ENCODE data around the gene PNMA8C.
"Not testable (repeated sequence)": the region's sequence is repeated elsewhere in the genome, so short reads cannot be mapped to it uniquely, and the experiment has no call there.

PNMA8C gene

DNA sequence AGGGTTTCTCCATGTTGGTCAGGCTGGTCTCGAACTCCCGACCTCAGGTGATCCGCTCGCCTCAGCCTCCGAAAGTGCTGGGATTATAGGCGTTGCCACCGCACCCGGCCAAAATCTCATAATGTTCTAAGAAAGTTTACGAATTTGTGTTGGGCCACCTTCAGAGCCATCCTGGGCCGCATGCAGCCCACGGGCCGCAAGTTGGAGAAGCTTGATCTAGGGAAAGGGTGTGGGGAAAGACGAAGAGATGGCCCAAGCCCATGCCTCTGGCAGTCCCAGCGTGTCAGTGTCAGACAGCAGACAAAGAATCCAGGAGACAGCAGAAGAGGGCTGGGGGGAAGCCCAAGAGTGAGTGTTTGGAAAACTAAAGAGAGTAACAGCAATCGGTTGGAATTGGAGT, 17.3 kb upstream of the PNMA8C start:
- DNase-seq = no peak

DNA sequence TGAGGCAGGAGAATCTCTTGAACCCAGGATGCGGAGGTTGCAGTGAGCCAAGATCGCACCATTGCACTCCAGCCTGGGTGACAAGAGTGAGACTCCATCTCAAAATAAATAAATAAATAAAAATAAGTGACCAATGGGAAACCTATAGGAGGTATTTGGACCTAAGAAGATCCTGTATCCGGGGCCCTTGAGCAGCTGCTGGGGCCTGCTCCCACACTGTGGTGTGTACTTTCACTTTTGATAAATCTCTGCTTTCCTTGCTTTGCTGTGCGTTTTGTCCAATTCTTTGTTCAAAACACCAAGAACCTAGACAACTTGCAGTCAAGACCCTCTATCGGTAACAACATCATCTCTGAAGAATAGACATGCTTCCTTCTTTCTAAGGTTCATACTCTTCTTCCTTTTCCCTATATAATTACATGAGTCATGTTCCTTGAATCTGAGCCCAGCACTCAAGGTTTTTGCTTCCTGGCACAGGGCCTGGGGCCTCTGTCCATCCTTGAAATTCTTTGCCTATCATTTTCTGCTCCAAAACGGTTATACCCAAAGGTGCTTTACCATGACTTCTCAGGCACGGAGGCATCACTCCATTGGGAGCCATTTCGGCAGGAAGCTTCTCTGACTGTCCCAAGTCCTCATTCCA, 14.2 kb upstream of the PNMA8C start:
- DNase-seq = no peak

DNA sequence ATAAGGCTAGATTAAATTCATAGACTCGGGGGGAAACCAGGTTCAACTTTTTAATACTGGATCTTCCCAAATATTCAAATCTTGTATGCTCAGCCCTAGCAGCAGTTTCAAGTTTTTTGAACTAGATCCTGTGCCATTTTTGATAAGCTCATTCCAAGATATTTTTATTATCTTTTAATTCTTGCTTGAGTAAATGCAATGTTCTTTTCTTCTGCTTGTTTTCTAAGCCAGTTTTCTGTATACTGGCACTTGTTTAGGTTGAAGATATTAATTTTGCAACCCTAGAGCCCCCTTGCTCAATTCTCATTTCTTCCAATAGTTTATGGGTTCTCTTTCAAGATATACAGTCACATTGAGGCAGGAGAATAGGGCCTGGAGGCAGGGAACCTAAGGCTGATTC, 13.1 kb upstream of the PNMA8C start:
- DNase-seq = no peak

DNA sequence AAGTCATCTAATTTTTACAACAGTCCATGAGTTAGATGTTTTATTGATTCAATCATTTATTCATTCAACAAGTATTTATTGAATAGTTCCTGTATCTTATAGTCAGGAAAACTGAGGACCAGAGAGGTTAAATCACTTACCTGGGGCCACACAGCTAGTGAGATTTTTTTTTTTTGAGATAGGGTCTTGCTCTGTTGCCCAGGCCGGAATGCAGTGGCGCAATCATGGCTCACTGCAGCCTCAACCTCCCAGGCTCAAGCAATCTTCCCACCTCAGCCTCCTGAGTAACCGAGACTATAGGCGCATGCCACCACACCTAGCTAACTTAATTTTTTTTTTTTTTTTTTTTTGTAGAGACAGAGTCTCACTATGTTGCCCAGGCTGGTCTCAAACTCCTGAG, 7.0 kb upstream of the PNMA8C start:
- not testable (repeated sequence) for DNase-seq

DNA sequence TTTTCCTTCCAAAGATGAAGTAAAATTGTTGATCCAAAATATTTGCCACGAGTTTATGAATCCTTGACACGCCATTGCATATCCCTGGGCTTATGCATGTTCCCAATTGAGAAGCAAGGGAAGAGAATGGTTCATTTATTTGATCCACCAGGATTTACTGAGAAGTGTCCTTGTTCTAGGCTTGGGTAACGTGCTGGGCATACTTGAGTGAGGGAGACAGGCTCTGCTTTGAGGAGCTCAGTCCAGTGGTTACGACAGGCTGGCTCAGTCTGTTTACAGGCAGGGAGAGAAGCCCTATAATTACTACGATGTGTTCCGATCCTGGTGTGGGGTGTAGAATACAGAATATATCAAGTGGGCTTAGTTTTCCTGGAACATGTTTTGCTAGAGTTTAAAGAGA, 6.3 kb upstream of the PNMA8C start:
- DNase-seq = no peak

DNA sequence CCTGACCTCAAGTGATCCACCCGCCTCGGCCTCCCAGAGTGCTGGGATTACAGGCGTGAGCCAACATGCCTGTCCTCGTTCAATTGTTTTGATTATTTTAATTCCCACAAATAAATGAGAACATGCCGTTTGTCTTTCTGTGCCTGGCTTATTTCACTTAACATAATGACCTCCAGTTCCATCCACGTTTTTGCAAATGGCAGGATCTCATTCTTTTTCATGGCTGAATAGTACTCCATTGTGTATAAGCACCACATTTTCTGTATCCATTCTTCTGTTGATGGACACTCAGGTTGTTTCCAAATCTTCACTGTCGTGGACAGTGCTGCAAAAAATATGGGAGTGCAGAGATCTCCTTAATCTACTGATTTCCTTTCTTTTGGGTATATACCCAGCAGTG, 4.7 kb upstream of the PNMA8C start:
- not testable (repeated sequence) for DNase-seq

DNA sequence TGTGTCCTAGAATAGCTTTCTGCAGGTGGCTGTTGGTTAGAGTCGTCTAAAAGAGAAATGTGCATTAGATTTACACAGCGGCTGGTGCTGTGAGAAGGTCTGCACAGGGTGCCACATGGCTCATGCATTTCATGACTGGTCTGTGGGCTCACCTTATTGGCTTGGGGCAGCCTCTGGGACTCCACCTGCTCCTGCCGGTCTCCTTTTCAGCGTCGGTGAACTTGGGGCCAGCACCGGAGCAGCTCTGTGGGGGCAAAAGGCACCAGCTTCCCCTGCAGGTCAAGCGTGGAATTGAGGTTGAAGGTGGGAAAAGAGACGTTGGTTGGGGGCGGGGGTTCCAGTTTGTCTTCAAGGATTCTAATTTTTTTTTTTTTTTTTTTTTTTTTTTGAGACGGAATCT, 3.1 kb upstream of the PNMA8C start:
- no peak for DNase-seq

DNA sequence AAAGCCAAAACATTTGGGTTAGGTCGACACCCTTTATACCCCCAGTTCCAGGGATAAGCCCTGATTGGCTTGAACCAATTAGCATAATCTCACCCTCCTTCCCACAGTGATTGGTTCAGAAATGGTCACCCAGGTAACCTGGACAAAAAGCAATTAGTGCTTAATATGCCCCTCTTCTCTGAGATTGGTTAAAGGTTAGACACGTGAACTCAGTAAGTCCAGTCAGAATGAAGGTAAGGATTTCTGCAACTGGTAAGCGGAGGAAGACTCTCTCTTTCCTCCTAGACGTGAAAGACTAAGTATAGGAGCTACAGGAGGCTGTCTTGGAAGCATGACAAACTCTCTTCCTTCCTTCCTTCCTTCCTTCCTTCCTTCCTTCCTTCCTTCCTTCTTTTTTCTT, 1.3 kb upstream of the PNMA8C start:
- no peak for DNase-seq

DNA sequence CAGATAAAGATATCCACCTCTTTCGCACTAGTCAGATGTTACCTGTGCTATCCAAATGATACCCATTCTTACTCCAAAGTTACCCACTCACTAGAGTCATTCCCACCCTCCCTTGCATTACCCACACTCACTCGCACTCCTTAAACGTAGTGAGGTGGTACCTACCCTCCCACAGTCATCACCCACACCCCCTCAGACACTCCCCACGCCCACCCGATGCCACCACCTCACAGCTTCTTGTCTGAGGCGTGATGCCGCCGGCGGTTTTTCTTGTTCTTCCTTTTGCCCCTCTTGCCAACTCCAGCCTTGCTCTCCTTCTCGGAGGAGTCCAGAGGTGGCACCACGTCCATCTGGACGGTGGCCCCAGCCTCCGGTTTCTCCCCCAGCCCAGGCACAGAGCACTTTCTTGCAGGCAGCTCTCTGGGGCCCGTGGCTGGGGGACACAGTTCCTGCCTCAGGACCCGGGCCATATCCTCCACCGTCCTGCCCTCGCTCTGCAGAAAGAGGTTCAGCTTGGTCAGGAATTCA, 1.2 kb downstream of the PNMA8C start:
- no peak for DNase-seq

DNA sequence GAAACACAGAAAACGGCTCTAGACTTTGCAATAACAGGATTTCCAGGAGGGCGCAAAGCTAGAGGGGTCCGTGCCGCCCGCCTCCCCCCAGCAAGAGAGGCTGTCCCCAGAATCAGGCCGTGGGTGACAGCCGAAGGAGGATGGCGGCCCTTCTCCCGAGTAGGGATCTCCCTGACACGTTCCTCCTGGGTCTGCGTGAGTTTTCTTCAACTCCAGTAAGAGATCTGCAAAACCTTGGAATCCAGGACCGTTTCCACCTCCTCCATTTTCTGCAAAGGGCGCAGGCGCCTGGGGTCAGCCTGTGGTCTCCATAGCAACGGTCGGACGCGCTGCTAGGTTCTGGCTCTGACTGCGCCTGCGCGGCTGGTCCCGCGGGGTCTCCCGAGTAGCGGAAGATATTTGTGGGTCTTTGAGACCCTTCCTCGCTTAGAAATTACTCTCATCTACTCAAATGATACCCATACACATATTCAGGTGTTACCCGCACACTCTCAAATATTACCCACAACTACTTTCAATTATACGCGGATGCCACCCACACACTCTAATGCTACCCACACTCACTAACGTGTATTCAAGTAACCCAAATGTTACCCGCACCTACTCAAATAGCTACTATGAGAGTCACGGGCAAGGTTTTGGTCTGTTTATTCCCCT, 2.1 kb downstream of the PNMA8C start:
- DNase-seq = peak; percentile 64

DNA sequence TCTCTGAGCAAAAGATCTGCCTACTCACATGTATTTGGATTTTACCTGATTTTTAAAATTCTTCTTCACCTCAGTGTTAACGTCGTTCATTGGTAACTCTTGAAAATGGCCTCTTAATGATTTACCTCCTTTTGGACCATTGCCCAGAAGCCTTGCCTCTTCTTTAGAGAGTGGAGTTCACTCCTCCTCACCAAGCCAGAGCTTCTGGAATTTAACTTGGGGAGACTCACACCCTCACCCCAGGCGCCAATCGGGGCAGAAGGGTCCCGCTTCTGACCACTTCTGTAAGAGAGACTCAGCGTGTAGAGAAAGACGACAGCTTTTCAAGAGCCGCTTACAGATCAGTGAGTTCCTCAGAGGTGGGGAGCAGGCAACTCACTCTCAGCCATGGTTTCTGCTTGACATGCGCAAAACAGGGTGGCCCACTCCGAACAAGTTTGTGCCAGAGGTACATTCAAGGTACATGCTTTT, 2.7 kb downstream of the PNMA8C start:
- no peak for DNase-seq

DNA sequence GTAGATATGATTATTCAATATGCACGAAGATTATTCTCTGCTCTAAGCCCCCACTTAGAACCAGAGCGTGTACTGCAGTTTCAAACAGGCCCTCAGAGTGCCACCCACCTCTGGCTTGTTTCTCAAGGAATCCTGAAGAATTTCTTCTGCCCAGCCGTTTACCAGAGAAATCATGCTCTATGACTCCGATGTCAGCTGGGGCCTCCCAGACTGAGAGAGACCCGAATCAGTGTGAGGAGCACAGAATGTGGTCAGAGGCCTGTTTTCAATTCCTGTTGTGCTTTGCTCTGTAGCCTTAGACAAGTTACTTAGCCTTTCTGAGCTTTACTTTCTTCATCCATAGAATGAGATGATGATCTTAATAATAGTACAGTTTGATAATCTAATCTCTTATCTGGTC, 5.5 kb downstream of the PNMA8C start:
- no peak for DNase-seq

DNA sequence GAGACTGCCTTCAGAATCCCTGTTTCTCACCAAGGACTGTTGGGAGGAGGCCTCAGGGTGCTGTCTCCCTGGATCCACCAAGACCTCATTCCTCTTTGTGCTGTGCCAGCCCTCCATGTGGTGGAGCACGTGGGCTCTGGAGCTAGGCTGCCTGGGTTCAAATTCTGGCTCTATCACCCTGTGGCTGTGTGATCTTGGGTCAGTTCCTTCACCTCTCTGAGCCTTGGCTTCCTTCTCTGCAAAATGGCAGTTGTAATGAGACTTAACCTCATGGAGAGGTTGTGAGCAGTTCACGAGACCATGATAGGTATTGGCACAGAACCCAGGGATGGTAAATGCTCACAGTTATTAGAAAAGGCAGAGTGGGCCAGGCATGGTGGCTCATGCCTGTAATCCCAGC, 6.4 kb downstream of the PNMA8C start:
- no peak for DNase-seq

DNA sequence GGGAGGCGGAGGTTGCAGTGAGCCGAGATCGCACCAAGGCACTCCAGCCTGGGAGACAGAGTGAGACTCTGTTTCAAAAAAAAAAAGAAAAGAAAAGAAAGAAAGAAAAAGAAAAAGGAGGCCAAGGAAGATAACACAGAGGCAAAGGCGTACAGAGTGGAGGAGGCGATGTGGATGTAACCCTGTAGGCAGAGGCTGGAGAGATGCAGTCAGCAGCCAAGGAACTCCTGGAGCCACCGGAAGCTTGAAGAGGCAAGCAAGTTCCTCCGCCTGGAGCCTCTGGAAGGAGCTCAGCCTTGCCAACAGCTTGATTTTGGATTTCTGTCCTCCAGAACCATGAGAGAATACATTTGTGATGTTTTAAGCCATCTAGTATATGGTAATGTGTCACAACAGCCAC, 8.7 kb downstream of the PNMA8C start:
- DNase-seq = no peak

DNA sequence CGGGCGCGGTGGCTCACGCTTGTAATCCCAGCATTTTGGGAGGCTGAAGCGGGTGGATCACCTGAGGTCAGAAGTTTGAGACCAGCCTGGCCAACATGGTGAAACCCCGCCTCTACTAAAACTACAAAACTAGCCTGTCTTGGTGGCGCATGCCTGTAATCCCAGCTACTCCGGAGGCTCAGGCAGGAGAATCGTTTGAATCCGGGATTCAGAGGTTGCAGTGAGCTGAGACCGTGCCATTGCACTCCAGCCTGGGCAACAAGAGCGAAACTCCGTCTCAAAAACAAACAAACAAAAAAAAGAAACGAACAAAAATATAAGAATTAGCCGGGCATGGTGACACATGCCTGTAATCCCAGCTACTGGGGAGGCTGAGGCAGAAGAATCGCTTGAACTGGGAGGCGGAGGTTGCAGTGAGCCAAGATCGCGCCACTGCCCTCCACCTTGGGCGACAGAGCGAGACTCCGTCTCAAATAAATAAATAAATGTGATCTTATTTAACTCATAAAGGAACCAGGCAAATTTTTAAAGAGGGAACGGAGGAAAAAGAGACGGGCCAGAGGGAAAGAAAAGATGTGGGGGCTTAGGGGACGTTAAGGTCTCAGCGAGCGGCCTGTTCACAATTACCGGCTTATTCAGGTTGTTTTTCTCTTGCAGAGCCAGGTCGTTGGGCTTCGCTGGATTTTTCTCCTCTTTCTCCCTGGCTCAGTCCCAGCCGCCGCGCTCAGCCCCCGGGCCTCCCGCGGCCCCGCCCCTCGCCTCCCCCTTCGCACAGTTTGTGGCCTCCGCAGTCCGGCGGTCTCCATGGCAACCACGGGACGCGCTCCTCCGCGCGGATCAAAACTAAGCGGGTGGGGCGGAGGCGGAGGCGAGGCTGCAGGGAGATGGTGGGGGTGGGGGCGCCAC, 12.7 kb downstream of the PNMA8C start:
- DNase-seq = peak; percentile 68

DNA sequence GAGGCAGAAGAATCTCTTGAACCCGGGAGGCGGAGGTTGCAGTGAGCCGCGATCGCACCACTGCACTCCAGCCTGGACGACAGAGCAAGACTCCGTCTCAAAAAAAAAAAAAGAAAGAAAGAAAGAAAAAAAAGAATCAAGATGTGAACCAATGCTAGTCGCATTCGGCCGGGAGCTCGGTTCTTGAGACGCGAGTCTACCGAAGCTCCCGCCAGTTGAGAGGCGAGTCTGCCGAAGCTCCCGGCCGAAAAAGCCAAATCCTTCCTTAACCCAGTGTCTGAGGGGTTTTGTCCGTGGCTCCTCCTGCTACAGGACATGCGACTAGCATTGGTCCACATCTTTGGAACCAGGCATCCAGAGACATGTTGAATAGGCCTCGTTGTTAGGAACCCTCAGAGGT, 13.8 kb downstream of the PNMA8C start:
- DNase-seq = not testable (repeated sequence)

DNA sequence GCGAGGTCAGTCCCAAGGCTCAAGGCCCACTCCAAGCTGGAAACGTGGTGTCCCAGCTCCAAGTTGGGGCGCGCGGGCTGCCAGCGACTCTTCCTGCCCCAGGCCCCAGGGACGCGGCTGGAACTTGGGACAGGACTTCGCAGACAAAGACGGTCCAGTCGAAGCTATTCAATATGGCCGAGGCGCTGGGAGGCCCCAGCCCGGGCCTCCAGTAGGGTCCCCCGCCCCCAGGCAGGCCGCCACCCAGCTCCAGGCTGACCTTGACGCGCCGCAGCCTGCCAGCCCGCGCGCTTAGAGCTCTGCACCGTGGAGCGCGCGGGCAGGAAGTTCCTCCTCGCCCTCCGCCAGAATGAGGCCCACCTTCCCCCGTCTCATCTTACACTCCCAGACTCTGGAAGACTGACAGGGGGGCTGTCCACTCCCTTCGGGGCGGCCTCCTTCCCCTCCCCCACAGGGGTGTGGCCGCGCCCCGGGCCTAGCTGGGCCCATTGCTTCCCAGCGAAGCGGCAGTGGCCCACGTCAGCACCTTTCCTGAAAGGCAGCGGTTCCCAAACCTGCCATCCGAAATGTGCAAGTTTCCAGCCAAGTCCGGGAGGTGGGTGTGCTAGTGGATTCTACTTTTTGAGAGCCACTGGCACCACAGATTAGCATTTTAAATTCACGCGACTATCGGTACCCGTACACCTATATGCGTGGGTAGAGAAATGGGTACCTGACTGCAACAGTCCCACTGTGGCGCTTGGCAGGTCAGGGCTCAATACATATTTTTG, 15.3 kb downstream of the PNMA8C start, which contains the start of gene CCDC8:
TSS of gene CCDC8 (minus strand) at position 303 of the 770 bp plus-strand sequence. CDS start 754 bp downstream, outside the sequence.
- peak; percentile 44 for DNase-seq

DNA sequence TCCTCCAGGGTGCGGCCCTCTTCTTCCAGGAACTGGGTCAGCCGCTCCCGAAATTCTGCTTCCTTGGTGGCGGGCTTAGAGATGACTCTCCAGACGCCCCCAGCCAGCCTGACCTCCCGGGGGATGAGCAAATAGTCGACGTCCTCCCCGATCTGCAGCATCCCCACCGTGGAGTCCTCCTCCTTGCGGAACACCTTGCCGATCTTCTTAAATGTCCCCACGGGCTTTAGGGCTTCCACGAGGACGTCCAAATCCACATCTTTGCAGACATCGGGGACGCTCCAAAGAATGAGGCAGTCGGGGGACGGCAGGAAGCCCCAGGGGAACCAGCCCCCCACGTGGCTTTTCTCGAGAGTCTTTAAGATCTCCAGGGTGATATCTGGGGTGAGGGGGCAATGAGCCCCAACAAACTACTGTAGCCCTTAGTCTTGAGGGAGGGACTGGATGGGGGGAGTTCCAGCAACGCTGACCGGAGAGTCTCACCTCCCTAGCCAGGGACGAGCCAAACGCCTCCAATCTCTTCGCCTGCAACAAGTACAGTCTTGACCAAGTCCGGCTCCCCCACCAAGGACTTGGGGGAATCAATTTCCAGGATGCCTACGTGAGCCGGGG, 16.0 kb downstream of the PNMA8C start:
- DNase-seq = no peak

DNA sequence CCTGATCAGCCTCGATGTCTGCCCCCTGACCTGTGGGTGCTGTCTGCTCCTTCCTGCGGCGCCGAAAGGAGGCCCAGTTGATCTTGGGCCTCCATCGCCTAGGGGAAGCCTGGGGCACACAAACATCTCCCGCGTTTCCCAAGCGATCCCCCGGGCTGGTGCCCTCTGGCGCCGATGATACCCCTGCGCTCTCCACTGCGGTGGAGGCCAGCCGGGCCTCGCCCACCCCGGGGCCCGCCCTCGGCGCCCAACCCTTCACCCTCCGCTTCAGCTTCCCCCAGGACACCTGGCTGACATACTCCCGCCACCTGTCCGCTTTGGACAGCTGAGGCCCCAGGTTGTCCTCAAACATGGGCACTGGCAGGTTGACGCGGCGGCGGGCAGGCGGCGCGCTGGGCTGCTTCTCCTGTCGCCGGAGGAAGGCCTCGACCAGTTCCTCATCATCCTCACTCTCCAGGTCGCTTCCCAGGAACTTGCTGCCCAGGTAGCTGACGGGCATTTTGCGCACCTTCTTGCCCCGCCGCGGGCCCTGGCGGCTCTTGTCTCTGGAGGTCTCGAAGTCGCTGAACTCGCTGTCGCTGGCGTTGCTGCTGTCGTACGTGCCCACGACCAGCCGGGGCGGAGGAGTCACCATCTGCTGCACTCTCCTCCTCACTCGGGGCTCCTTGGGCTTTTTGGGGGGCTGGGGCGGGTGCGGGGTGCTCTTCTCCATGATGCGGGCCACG, 16.6 kb downstream of the PNMA8C start:
- no peak for DNase-seq

DNA sequence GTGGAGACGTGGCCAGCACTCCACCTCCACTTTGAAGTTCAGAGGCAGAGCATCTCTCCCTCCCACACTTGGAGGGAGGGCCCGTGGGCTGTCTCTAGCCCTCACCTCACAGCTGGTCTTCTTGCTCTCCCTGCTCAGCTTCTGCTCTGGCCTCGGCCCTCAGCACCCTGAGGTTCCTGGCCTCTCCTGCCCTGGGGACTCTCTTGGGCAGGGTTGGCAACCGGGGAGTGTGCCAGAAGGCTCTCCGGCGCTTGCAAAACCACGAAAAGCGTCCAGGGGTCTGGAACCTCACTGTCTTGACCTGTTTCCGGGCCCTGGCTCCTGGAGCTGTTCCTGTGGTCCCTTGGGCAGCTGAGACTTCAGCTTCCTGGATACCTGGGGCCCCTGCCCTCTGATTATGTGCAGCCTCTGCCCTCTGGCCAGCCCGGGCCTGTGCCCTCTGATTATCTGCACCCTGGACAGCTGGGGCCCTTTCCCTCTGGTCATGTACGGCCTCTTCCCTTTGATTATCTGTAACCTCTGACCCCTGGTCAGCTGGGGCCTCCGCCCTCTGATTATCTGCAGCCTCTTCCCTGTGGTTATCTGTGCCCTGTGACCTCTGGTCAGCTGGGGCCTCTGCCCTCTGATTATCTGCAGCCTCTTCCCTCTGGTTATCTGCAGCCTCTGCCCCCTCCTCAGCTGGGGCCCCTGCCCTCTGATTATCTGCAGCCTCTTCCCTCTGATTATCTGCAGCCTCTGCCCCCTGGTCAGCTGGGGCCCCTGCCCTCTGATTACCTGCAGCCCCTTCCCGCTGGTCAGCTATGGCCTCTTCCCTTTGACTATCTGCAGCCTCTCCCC, 17.4 kb downstream of the PNMA8C start:
- DNase-seq = no peak

All from amniotic stem cell (primary cell).